Skeletal muscle tissue (tissue), 4 donors: ENCODE data around the gene NARS2. TPM values are rescaled to one million over a fixed set of nuclear protein-coding genes. Genes with fewer than 3 reads are reported as not detected.

Experiments
- H3K27ac ChIP-seq: one replicate; pipeline ENCODE4 v1.7.0; 2013; ENCODE audit warnings: mild to moderate bottlenecking, low read depth, low read length, inconsistent platforms
- H3K27me3 ChIP-seq, 3 donors: one replicate each; pipeline ENCODE4 v1.7.0; 2013; ENCODE audit warnings: low read length in 3 of 3; ENCODE audit not compliant: control insufficient read depth in 3 of 3, insufficient read depth in 3 of 3
- H3K36me3 ChIP-seq, 3 donors: one replicate each; pipeline ENCODE4 v1.7.0; 2013; ENCODE audit warnings: low read length in 3 of 3; ENCODE audit not compliant: control insufficient read depth in 3 of 3, insufficient read depth in 3 of 3
- H3K4me1 ChIP-seq, 3 donors: one replicate each; pipeline ENCODE4 v1.7.0; 2013; ENCODE audit warnings: low read length in 3 of 3, mild to moderate bottlenecking in 3 of 3; ENCODE audit not compliant: control insufficient read depth in 3 of 3, insufficient read depth in 3 of 3
- H3K4me3 ChIP-seq, 3 donors: one replicate each; pipeline ENCODE4 v1.7.0; 2013; ENCODE audit warnings: low read length in 3 of 3
- H3K9ac ChIP-seq, 3 donors: one replicate each; pipeline ENCODE4 v1.7.0; 2013; ENCODE audit warnings: low read length in 3 of 3, mild to moderate bottlenecking in 3 of 3, moderate library complexity in 2 of 3, low read depth in 1 of 3
- H3K9me3 ChIP-seq, 3 donors: one replicate each; pipeline ENCODE4 v1.7.0; 2013; ENCODE audit warnings: low read length in 3 of 3; ENCODE audit not compliant: control insufficient read depth in 3 of 3
- total RNA-seq: library from RNA; depleted of rRNA; stranded (reverse); fragments of >200 nt; gene quantifications from one replicate; pipeline ENCODE4 v1.2.3, GENCODE V29; 2014
- donor health status: Osteomylitis.

NARS2 gene
- total RNA-seq, 1 donor from 2014 or later: 17.2 TPM

- no peak overlapping the region for H3K4me3 ChIP-seq
- H3K4me1 ChIP-seq: no peaks in the 10 kb centered on the region
- no peaks in the 10 kb centered on the region for H3K27me3 ChIP-seq
- H3K36me3 ChIP-seq: no peaks in the 10 kb centered on the region
- H3K27ac ChIP-seq: no peak overlapping the region
- no peak overlapping the region for H3K9ac ChIP-seq
- H3K9me3 ChIP-seq: peaks cover 4 to 16% (median 5%) of the 10 kb centered on the region in 3 donors
Measured at GRCh38 chr11:78583889-78584288, 9.2 kb upstream of the NARS2 start.

DNA sequence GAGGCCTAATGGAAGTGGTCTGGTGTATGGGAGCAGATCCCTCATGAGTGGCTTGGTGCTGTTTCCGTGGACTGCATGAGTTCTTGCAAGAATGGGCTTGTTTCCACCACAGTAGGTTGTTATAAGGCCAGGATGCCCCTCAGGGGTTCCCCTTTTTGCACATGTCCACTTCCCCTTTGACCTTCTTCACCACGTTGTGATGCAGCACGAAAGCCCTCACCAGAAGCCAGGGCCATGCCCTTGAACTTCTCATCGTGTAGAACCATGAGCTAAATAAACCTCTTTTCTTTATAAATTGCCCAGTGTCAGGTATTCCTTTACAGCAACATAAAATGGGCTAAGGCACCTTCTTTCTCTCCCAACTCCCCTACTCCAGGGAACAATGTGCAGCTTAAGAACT, 2.8 kb upstream of the NARS2 start:
- Histone ChIP-seq H3K27ac (no peak overlapping the region), H3K9me3 (no peaks in the 10 kb centered on the region), H3K9ac (no peak overlapping the region), H3K4me3 (no peak overlapping the region), H3K27me3 (no peaks in the 10 kb centered on the region), H3K36me3 (no peaks in the 10 kb centered on the region), H3K4me1 (peaks cover 5 to 9% (median 7%) of the 10 kb centered on the region in 3 donors)

DNA sequence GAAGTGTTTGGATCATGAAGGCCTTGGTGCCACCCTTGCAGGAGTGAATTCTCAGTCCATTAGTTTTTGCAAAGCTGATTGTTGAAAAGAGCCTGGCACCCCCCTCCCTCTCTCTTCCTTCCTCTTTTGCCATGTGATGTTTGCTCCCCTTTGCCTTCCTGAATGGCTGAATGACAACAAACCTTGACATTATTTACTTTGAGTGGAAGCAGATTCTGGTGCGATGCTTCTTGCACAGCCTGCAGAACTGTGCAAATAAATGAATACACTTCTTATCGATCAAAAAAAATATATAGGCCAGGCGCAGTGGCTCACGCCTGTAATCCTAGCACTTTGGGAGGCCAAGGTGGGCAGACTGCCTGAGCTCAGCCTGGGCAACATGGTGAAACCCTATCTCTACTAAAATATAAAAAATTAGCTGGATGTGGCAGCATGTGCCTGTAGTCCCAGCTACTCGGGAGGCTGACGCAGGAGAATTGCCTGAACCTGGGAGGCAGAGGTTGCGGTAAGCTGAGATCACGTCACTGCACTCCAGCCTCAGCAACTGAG, 2.0 kb upstream of the NARS2 start:
- Histone ChIP-seq H3K4me3 (no peak overlapping the region), H3K9me3 (no peaks in the 10 kb centered on the region), H3K36me3 (no peaks in the 10 kb centered on the region), H3K27ac (no peak overlapping the region), H3K9ac (no peak overlapping the region), H3K27me3 (no peaks in the 10 kb centered on the region), H3K4me1 (peaks cover 5 to 9% (median 7%) of the 10 kb centered on the region in 3 donors)

GRCh38 chr11:78575478-78575877, 814 bp upstream of the NARS2 start:
- H3K4me1 ChIP-seq: peaks cover 5 to 9% (median 7%) of the 10 kb centered on the region in 3 donors
- H3K27me3 ChIP-seq: no peaks in the 10 kb centered on the region
- peak overlapping the region; percentile 88 to 94 (median 90) for H3K4me3 ChIP-seq
- peak overlapping the region; percentile 87 to 95 (median 90) for H3K9ac ChIP-seq
- H3K36me3 ChIP-seq: peaks cover 5 to 8% (median 6%) of the 10 kb centered on the region in 3 donors
- peak overlapping the region; percentile 88 for H3K27ac ChIP-seq
- no peaks in the 10 kb centered on the region for H3K9me3 ChIP-seq

DNA sequence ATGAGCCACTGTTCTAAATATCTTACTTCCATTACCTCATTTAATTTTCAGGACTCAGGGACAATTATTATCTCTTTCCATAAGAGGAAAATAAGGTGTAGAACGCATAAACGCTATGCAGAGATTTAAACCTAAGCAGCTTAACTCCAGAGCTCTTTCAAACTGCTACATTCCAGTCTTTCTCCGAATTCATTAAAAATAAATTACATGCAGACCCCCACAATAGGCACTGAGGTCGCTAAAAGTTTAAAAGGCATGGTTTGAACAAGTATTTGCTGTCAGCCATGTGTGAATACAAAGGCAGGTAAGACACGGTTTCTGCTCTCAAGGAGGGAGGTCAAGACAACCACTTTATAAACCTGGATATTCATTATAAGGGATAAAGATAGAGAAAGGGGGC, 983 bp downstream of the NARS2 start:
- Histone ChIP-seq H3K4me1 (peaks cover 5 to 9% (median 7%) of the 10 kb centered on the region in 3 donors), H3K36me3 (peaks cover 7 to 17% (median 11%) of the 10 kb centered on the region in 3 donors), H3K9me3 (no peaks in the 10 kb centered on the region), H3K4me3 (peak overlapping the region; percentile 88 to 94 (median 90)), H3K27me3 (no peaks in the 10 kb centered on the region), H3K27ac (peak overlapping the region; percentile 88), H3K9ac (peak overlapping the region; percentile 87 to 95 (median 90))

DNA sequence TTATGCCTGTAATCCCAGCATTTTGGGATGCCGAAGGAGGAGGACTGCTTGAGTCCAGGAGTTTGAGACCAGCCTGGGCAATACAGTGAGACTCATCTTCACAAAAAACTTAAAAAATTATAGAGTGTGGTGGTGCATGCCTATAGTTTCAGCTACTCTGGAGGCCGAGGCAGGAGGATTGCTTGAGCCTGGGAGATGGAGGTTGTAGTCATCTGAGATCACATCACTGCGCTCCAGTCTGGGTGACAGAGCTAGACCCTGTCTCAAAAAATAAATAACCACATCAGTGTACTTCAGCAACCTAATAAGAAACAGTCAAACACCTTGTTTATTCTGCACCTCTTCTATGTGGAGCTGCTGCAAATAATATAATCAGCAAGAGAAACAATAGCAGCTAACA, 1.4 kb downstream of the NARS2 start:
- H3K4me1 ChIP-seq: peaks cover 5 to 9% (median 7%) of the 10 kb centered on the region in 3 donors
- peak overlapping the region in 2 of 3 donors; percentile 87 to 95 for H3K9ac ChIP-seq
- H3K9me3 ChIP-seq: no peaks in the 10 kb centered on the region
- no peaks in the 10 kb centered on the region for H3K27me3 ChIP-seq
- H3K27ac ChIP-seq: no peak overlapping the region
- H3K4me3 ChIP-seq: peak overlapping the region in 2 of 3 donors; percentile 88 to 94
- H3K36me3 ChIP-seq: peaks cover 8 to 19% (median 11%) of the 10 kb centered on the region in 3 donors

DNA sequence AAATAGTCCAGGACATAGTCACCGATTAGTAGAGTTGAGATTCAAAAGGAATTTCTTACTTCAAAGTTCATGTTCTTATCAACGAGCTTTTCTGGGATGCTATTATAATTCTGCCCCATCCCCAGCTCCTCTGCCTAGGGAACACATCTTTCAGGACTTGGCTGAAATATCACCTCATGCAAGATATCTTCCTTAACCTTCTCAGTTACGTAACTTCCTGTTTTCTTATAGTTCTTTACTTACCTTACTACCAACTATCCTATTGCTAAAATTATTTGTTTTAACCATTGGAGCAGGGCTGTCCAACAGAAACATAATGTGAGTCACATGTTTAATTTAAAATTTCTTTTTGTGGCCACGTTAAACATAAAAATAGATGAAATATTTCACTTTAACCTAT, 2.3 kb downstream of the NARS2 start:
- Histone ChIP-seq H3K9ac (no peak overlapping the region), H3K9me3 (no peaks in the 10 kb centered on the region), H3K27ac (no peak overlapping the region), H3K27me3 (no peaks in the 10 kb centered on the region), H3K36me3 (peaks cover 10 to 24% (median 11%) of the 10 kb centered on the region in 3 donors), H3K4me3 (no peak overlapping the region), H3K4me1 (peaks cover 5 to 9% (median 7%) of the 10 kb centered on the region in 3 donors)

GRCh38 chr11:78570031-78570430, 4.6 kb downstream of the NARS2 start:
- Histone ChIP-seq H3K9me3 (no peaks in the 10 kb centered on the region), H3K9ac (no peak overlapping the region), H3K27me3 (no peaks in the 10 kb centered on the region), H3K4me3 (no peak overlapping the region), H3K4me1 (peaks cover 2 to 5% (median 4%) of the 10 kb centered on the region in 3 donors), H3K27ac (no peak overlapping the region), H3K36me3 (peaks cover 14 to 40% (median 25%) of the 10 kb centered on the region in 3 donors)

- Histone ChIP-seq H3K9ac (no peak overlapping the region), H3K4me1 (peaks cover 0 to 2% (median 0%) of the 10 kb centered on the region in 3 donors), H3K36me3 (peaks cover 14 to 42% (median 25%) of the 10 kb centered on the region in 3 donors), H3K4me3 (no peak overlapping the region), H3K9me3 (no peaks in the 10 kb centered on the region), H3K27ac (no peak overlapping the region), H3K27me3 (no peaks in the 10 kb centered on the region)
Measured at GRCh38 chr11:78567209-78567608, 7.5 kb downstream of the NARS2 start.

DNA sequence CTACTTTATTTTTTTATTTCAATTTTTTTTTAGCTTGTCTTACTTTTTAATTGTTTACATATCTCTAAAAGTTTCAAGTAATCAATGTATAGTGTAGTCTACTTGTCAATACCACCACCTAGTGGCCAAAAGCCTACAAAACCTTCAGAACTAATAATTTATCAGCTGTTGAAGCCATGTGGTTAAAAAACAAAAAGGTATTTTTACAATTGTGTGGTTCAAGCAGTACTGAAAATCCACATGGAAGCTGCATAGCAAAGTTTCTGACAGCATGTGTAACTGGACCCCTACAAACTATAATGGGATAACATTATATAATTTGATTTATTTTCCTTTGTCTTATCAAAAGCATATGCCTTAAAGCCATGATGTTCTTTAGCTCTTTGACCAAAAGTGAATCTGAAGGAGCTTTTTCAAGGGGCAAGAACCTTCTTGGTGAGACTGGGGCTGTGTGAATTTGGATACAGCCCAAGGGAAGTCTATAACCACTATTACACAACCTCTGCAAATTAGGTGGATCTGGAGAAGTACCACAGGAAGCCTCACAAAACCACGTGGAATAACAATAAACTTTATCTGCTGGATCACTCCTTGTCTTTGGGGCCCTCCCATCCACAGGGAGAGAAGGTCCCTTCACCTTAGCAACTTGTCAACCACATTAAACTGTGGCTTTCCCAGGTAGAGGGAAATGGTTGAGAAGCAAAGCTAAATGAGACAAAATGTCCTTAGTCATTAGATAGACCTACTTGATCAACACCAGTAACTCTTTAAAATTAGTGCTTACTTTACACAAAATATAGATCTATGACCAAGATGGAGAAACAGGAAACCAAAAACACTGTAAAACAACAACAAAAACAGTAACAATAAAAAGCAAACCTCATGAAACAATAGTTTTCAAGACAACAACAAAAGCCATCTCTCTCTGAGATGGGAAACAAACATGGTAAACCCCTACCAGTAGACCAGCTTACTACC, 9.9 kb downstream of the NARS2 start:
- no peaks in the 10 kb centered on the region for H3K27me3 ChIP-seq
- no peak overlapping the region for H3K9ac ChIP-seq
- H3K36me3 ChIP-seq: peaks cover 7 to 29% (median 14%) of the 10 kb centered on the region in 3 donors
- H3K27ac ChIP-seq: no peak overlapping the region
- H3K4me3 ChIP-seq: no peak overlapping the region
- H3K9me3 ChIP-seq: no peaks in the 10 kb centered on the region
- peaks cover 0 to 6% (median 5%) of the 10 kb centered on the region in 3 donors for H3K4me1 ChIP-seq
